GM21528 (cell line): Measurements from ENCODE around the gene ZNF521.
"Not testable (repeated sequence)": the region's sequence is repeated elsewhere in the genome, so short reads cannot be mapped to it uniquely, and the experiment has no call there.

Experiments used
- ATAC-seq: cut with Tn5 transposase; IDR thresholded peaks from one replicate; pipeline ENCODE4 v1.9.1; 2021; ENCODE audit warnings: mild to moderate bottlenecking, moderate library complexity; ENCODE audit not compliant: unreplicated experiment, low FRiP score

Gene ZNF521

GRCh38 chr18:25295624-25296138 is 56.3 kb downstream of the ZNF521 start:
- ATAC-seq: no peak

- no peak for ATAC-seq
Measured at GRCh38 chr18:25291150-25291549, 60.8 kb downstream of the ZNF521 start.

GRCh38 chr18:25289001-25289631 is 62.9 kb downstream of the ZNF521 start:
- no peak for ATAC-seq

GRCh38 chr18:25288340-25288938 is 63.5 kb downstream of the ZNF521 start:
- no peak for ATAC-seq

- no peak for ATAC-seq
Measured at GRCh38 chr18:25287106-25287505, 64.9 kb downstream of the ZNF521 start.

- ATAC-seq: no peak
Measured at GRCh38 chr18:25284861-25285550, 67.0 kb downstream of the ZNF521 start.

GRCh38 chr18:25284281-25284680 is 67.7 kb downstream of the ZNF521 start:
- ATAC-seq: no peak

GRCh38 chr18:25283781-25284180 is 68.2 kb downstream of the ZNF521 start:
- ATAC-seq: no peak

- no peak for ATAC-seq
Measured at GRCh38 chr18:25282896-25283703, 68.9 kb downstream of the ZNF521 start.

- ATAC-seq: no peak
Measured at GRCh38 chr18:25282282-25282681, 69.7 kb downstream of the ZNF521 start.

GRCh38 chr18:25281556-25281955 is 70.4 kb downstream of the ZNF521 start:
- ATAC-seq: no peak

GRCh38 chr18:25279961-25280360 is 72.0 kb downstream of the ZNF521 start:
- no peak for ATAC-seq

- no peak for ATAC-seq
Measured at GRCh38 chr18:25279556-25279955, 72.4 kb downstream of the ZNF521 start.

- ATAC-seq: no peak
Measured at GRCh38 chr18:25279133-25279532, 72.8 kb downstream of the ZNF521 start.

GRCh38 chr18:25278394-25278793 is 73.6 kb downstream of the ZNF521 start:
- ATAC-seq: no peak

GRCh38 chr18:25275412-25276001 is 76.5 kb downstream of the ZNF521 start:
- no peak for ATAC-seq

GRCh38 chr18:25274926-25275325 is 77.0 kb downstream of the ZNF521 start:
- ATAC-seq: no peak

- not testable (repeated sequence) for ATAC-seq
Measured at GRCh38 chr18:25266931-25267527, 84.9 kb downstream of the ZNF521 start.

GRCh38 chr18:25262920-25263319 is 89.0 kb downstream of the ZNF521 start:
- no peak for ATAC-seq

GRCh38 chr18:25261768-25262167 is 90.2 kb downstream of the ZNF521 start:
- ATAC-seq: no peak
